Activated T-cell treated with anti-CD3 and anti-CD28 coated beads, Interleukin-2, amount 50 U/mL, for 72 hours (primary cell): ENCODE results near the gene CEACAM21. TPM values are rescaled to one million over a fixed set of nuclear protein-coding genes. Genes with fewer than 3 reads are reported as not detected.
"Not testable (repeated sequence)": the region's sequence is repeated elsewhere in the genome, so short reads cannot be mapped to it uniquely, and the experiment has no call there.

Experiments
- ATAC-seq, 2 donors: fragments of 150-1000 bp; cut with Tn5 transposase; replicated peaks in 1 of 2; 2 replicates each; pipeline ENCODE4 v1.10.0; 2021; ENCODE audit warnings: moderate library complexity in 2 of 2, mild to moderate bottlenecking in 1 of 2
- DNase-seq, 2 donors: peaks; one replicate each; pipeline ENCODE4 v3.0.0; 2021 to 2022; ENCODE audit warnings: mixed read lengths in 1 of 2
- H3K27ac Mint-ChIP-seq: one replicate; pipeline ENCODE4 v1.8.0; 2022; ENCODE audit warnings: mild to moderate bottlenecking, moderate library complexity, mixed read lengths
- H3K27me3 Mint-ChIP-seq: one replicate; pipeline ENCODE4 v1.8.0; 2022; ENCODE audit warnings: low read depth, mixed read lengths
- H3K36me3 Mint-ChIP-seq, 2 donors: one replicate each; pipeline ENCODE4 v1.8.0; 2022; ENCODE audit warnings: mixed read lengths in 2 of 2, mild to moderate bottlenecking in 1 of 2; ENCODE audit not compliant: insufficient read depth in 2 of 2
- H3K4me1 Mint-ChIP-seq: one replicate; pipeline ENCODE4 v1.8.0; 2022; ENCODE audit warnings: low read depth, mixed read lengths
- H3K4me3 Mint-ChIP-seq, 2 donors: one replicate each; pipeline ENCODE4 v1.8.0; 2022; ENCODE audit warnings: mild to moderate bottlenecking in 2 of 2, mixed read lengths in 2 of 2, moderate library complexity in 2 of 2
- H3K9me3 Mint-ChIP-seq, 2 donors: one replicate each; pipeline ENCODE4 v1.8.0; 2022; ENCODE audit warnings: mixed read lengths in 2 of 2
- total RNA-seq, 2 donors: library from RNA; stranded (reverse); gene quantifications; one replicate each; pipeline ENCODE4 v1.2.3, GENCODE V29; 2022

CEACAM21 gene
- total RNA-seq, 2 donors from 2014 or later = 38.4 to 41.7 TPM

DNA sequence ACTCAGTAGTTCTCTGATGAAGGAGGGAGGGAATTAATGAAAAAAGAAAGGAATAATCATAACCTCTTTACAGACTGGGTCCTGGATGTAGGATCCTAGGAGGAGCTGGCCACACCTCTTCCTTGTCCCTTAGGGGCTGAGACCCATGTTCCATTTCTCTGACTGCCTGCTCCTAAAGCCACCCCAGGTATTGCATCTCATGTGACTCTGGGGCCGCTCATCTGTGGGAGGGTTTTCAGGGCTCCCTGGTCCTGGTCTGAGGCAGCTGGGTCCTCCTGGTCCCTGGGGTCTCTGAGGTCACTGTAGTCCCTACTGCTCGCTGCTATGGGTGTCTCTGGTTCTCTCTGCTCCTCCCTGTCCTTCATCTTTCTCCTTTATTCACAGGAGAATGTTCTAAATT is 2.9 kb downstream of the CEACAM21 start:
- Mint-ChIP-seq H3K4me1 (peaks cover 25% of the 10 kb centered on the region), H3K36me3 (peaks cover 25 to 42% of the 10 kb centered on the region in 2 donors), H3K4me3 (no peak overlapping the region), H3K27ac (no peak overlapping the region), H3K27me3 (no peaks in the 10 kb centered on the region), H3K9me3 (peaks cover 7 to 11% of the 10 kb centered on the region in 2 donors)
- DNase-seq (no peak), ATAC-seq (no peak)

DNA sequence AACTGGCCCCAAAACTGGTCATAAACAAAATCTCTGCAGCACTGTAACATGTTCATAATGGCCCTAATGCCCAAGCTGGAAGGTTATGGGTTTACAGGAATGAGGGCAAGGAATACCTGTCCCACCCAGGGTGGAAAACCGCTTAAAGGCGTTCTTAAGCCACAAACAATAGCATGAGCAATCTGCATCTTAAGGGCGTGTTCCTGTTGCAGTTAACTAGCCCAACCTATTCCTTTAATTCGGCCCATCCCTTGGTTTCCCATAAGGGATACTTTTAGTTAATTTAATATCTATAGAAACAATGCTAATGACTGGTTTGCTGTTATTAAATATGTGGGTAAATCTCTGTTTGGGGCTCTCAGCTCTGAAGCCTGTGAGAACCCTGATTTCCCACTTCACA is 5.1 kb downstream of the CEACAM21 start:
- Mint-ChIP-seq H3K4me1 (peaks cover 13% of the 10 kb centered on the region), H3K36me3 (peaks cover 23 to 42% of the 10 kb centered on the region in 2 donors), H3K9me3 (peaks cover 7 to 11% of the 10 kb centered on the region in 2 donors)
- not testable (repeated sequence) for ATAC-seq, DNase-seq, H3K27ac Mint-ChIP-seq, H3K4me3 Mint-ChIP-seq, H3K27me3 Mint-ChIP-seq

DNA sequence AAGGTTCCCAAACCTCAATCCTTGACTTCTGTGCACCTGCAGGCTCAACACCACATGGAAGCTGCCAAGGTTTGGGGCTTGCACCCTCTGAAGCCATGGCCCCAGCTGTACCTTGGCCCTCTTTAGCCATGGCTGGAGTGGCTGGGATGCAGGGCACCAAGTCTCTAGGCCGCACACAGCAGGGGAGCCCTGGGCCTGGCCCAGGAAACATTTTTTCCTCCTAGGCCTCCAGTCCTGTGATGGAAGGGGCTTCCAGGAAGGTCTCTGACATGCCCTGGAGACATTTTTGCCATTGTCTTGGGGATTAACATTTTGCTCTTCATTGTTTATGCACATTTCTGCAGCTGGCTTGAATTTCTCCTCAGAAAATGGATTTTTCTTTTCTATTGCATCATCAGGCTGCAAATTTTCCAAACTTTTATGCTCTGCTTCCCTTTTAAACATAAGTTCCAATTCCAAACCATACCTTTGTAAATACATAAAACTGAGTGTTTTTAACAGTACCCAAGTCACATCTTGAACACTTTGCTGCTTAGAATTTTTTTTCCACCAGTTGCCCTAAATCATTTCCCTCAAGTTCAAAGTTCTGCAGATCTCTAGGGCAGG is 6.7 kb downstream of the CEACAM21 start:
- H3K4me1 Mint-ChIP-seq, H3K27me3 Mint-ChIP-seq, ATAC-seq, H3K4me3 Mint-ChIP-seq, DNase-seq, H3K27ac Mint-ChIP-seq: not testable (repeated sequence)
- H3K9me3 Mint-ChIP-seq = peaks cover 7 to 11% of the 10 kb centered on the region in 2 donors
- peaks cover 23 to 42% of the 10 kb centered on the region in 2 donors for H3K36me3 Mint-ChIP-seq

DNA sequence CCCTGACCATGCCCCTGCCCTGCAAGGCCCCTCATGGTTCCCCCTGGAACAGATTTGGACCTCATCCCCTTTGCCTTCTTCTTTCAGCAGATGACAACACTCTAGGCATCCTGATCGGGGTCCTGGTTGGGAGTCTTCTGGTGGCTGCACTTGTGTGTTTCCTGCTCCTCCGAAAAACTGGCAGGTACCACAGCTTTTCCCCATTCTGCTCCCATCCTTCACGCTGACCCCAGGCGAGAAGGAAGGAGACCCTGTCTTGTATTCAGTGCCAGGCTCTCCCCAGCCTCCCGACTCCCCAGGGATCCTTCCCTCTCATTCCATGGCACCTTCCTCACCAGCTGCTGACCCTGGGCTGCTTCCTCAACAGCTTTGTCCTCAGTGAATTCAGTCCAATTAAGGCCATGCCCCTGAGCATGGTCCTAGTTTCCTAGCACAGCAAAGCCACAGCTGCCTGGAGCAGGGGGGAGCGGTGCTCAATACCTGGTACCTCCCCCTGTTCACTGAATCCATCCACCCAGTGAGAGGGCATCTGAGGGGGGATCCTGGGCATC is 8.4 kb downstream of the CEACAM21 start:
- ATAC-seq (no peak), DNase-seq (no peak)
- H3K36me3 Mint-ChIP-seq = peaks cover 23 to 38% of the 10 kb centered on the region in 2 donors
- no peak overlapping the region for H3K27ac Mint-ChIP-seq
- no peak overlapping the region for H3K4me3 Mint-ChIP-seq
- H3K27me3 Mint-ChIP-seq = no peaks in the 10 kb centered on the region
- H3K9me3 Mint-ChIP-seq = peaks cover 7 to 11% of the 10 kb centered on the region in 2 donors
- H3K4me1 Mint-ChIP-seq = no peaks in the 10 kb centered on the region

DNA sequence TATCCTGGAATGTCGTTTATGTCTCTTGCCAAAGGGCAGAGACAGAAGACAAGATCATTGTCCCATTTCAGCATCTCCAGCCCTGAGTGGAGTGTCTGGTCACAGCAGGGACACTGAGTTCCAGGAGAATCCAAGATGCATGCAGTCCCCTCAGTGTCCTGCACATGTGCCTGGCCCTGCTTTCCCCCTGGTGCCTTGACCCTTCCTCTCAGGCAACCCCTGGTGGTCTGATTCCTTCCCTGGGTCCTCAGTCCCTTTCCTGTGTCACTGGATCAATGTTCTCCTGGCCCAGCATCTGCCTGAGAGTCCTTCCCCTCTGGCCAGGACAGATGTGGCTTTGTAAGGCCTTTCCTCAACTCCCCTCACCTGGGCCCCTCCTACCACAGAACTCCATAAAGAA is 9.0 kb downstream of the CEACAM21 start:
- H3K4me1 Mint-ChIP-seq = no peaks in the 10 kb centered on the region
- H3K27me3 Mint-ChIP-seq = no peaks in the 10 kb centered on the region
- peaks cover 7 to 11% of the 10 kb centered on the region in 2 donors for H3K9me3 Mint-ChIP-seq
- H3K27ac Mint-ChIP-seq = no peak overlapping the region
- ATAC-seq (no peak), DNase-seq (no peak)
- no peak overlapping the region for H3K4me3 Mint-ChIP-seq
- H3K36me3 Mint-ChIP-seq = peaks cover 23 to 37% of the 10 kb centered on the region in 2 donors

DNA sequence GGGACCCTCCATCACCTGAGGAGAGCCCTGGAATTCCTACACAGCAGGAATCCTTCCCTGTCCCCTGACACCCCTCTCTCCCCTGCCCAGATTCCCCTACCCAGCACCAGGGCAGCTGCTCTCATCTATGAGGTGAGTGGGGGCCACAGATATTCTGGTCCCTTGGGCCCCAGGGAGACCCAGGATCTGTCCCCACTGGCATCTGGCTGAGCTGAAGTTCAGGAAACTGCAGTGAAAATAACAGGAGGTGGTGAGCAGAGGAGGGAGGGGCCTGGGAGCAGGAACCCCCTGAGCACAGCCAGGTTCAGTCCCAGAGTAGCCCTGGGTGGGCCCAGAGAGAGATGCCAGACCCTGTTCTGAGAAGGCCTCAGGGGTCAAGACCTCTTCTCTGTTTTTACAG is 10.1 kb downstream of the CEACAM21 start:
- Mint-ChIP-seq H3K4me3 (no peak overlapping the region), H3K27ac (no peak overlapping the region), H3K36me3 (peaks cover 17 to 26% of the 10 kb centered on the region in 2 donors), H3K4me1 (no peaks in the 10 kb centered on the region), H3K9me3 (peaks cover 6 to 9% of the 10 kb centered on the region in 2 donors), H3K27me3 (no peaks in the 10 kb centered on the region)
- DNase-seq (no peak), ATAC-seq (no peak)

DNA sequence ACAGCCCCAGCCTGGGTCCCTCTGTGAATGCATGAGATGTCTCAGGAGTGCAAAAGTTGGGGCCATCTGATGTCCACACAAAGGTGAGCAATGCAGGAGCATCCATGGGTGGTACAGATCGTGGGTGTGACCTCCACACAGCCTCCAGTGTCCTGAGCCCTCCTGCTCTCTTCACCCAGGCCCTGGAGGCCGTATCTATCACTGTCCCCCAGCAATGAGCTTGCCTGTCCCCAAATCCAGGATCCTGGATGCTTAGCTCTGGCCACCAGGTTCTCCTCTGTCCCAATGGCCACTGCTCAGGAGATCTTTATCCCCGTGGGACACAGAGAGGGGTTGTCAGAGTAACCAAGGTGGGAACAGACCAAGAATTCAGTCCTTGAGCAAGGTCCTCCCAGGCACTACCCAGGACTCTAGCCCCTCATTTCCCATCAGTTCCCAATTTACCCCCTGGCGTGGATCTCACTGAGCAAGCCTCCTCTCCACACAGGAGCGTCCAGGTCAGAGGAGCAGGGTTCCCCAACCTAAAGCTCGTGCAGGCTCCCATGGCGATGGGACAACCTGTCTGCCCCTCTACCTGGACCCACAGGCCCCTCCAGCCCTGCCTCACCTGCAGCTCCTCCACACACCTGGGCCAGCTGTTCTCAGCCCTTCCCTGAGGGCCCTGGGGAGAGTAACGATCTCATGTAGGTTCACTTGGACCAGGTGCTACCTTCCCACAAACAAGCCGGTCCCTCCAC is 11.3 kb downstream of the CEACAM21 start:
- peaks cover 9 to 14% of the 10 kb centered on the region in 2 donors for H3K36me3 Mint-ChIP-seq
- H3K4me3 Mint-ChIP-seq = no peak overlapping the region
- no peak for ATAC-seq
- no peaks in the 10 kb centered on the region for H3K4me1 Mint-ChIP-seq
- no peak overlapping the region for H3K27ac Mint-ChIP-seq
- peaks cover 3 to 5% of the 10 kb centered on the region in 2 donors for H3K9me3 Mint-ChIP-seq
- no peaks in the 10 kb centered on the region for H3K27me3 Mint-ChIP-seq
- no peak for DNase-seq

DNA sequence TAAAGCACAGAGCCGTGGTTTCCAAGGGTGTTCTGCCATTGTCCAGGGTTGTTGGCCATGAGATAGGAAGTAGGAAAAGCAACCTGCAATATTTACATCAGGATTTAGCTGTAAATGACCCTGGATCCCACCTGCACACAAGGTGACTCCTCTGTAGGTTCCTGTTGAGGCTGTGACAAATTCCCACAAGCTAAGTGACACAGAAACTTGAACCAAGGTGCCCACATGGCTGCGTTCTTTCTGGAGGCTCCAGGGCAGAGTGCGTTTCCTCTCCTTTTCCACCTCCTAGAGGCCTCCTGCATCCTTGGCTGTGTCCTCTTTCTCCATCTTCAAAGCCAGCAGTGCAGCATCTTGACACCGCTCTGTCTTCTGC is 11.9 kb downstream of the CEACAM21 start:
- Mint-ChIP-seq H3K36me3 (peaks cover 7 to 8% of the 10 kb centered on the region in 2 donors), H3K4me1 (no peaks in the 10 kb centered on the region), H3K4me3 (no peak overlapping the region), H3K9me3 (peaks cover 3% of the 10 kb centered on the region in 2 donors), H3K27ac (no peak overlapping the region), H3K27me3 (no peaks in the 10 kb centered on the region)
- no peak for DNase-seq
- ATAC-seq = no peak

DNA sequence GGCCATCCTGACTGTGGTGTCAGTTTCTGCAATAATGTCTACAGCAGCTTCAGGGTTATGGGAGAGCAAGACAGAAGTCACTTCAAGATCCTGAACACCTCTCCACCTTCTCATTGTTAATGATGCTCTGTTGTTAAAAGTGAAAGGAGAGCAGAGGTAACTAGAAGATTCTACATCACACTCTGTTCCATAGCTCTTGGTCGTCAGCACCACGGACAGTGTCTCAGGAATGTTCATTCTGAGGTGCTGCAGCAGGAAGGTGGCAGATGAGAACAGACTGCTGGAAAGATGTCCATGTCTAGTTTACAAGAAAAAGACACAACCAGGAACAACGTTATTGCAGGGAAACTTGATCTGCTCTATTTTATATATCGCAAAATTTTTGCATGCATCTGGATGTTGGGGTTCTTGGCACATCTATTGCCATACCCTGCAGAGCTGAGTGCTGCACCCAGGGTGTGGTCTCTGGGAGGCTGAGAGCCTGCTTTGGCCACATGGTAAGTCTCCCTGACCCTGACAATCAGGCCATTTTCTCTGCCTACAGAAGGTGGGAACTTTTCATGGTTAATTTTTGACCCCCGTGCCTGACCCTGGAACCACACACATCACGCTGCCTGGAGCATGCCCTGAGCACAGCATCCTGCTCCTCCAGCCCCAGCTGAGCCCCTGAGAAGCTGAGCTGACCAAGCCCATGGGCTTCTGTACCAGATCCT is 12.7 kb downstream of the CEACAM21 start:
- no peaks in the 10 kb centered on the region for H3K9me3 Mint-ChIP-seq
- H3K4me1 Mint-ChIP-seq = no peaks in the 10 kb centered on the region
- DNase-seq (no peak), ATAC-seq (no peak)
- no peak overlapping the region for H3K27ac Mint-ChIP-seq
- H3K27me3 Mint-ChIP-seq = no peaks in the 10 kb centered on the region
- H3K36me3 Mint-ChIP-seq = peaks cover 0 to under 1% of the 10 kb centered on the region in 2 donors
- no peak overlapping the region for H3K4me3 Mint-ChIP-seq

DNA sequence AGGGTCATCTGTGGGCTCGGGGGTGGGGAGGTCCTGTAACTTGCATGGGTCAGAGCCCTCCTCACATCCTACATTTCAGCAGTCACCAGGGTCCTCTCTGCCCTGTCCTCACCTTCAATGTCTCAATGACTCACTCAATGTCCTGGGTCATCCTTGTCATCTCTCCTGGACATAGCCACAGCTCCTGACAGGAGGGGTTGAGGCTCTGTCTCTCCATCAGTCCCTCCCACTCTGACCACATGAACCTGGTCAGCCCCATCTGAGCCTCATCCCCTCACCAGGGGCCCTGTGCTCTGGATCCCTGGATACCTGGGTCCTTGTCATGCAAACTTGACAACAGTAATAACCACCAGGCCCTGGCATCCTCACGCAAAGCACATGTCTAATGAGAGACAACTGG is 13.4 kb downstream of the CEACAM21 start:
- ATAC-seq (no peak), DNase-seq (no peak)
- H3K27me3 Mint-ChIP-seq = no peaks in the 10 kb centered on the region
- no peak overlapping the region for H3K27ac Mint-ChIP-seq
- H3K4me3 Mint-ChIP-seq = no peak overlapping the region
- no peaks in the 10 kb centered on the region for H3K9me3 Mint-ChIP-seq
- no peaks in the 10 kb centered on the region for H3K4me1 Mint-ChIP-seq
- H3K36me3 Mint-ChIP-seq = no peaks in the 10 kb centered on the region

DNA sequence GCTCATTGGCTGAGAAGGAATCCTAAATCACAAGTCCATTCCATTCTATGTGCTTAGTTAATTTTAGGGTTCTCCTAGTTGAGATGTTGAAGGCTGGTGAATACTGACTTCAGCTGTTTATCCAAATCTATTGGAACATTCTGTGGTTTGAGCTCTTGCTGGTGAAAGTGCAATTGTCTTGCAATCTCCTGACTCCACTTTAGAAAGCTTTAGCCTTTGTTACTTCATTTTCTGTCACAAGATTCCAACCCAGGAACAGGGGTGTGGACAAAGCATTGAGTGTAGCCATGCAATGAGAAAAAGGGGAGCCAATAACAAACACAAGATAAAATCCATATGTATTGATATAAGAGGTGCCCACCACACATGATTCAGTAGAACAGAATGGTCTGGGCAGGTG is 15.0 kb downstream of the CEACAM21 start:
- ATAC-seq = no peak
- peaks cover 6% of the 10 kb centered on the region for H3K4me1 Mint-ChIP-seq
- DNase-seq = no peak
- H3K27ac Mint-ChIP-seq = no peak overlapping the region
- H3K4me3 Mint-ChIP-seq = no peak overlapping the region
- no peaks in the 10 kb centered on the region for H3K36me3 Mint-ChIP-seq
- no peaks in the 10 kb centered on the region for H3K9me3 Mint-ChIP-seq
- no peaks in the 10 kb centered on the region for H3K27me3 Mint-ChIP-seq

DNA sequence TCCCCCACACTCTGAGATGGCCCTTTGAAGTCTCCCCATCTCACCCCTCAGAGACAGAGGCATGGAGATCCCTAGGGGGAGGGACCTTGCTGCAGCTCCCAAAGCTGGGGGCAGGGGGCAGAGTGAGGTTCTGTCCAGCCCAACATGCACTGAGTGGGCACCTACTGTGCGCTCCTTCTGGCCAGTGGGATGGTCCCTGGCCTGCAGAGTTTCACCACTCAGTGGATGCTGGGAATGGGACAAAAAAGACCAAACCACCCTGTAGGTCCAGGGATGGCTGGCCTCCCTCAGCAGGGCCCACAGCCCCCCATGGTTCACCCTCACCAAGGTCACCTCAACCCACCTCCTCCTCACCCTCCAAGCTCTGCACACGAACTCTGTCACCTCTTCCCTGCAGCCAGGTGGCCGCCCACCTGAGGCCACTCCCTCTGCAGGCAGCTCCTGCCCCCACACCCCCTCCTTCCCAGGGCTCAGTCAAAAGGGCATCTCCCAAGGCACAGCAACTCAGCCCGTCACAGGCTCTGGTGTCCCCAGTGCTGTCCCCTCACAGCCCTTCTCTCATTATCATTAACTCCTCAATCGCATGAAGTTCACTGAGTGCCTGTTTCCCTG is 16.1 kb downstream of the CEACAM21 start:
- H3K27me3 Mint-ChIP-seq = peaks cover 6% of the 10 kb centered on the region
- peaks cover 6% of the 10 kb centered on the region for H3K4me1 Mint-ChIP-seq
- ATAC-seq = no peak
- no peak overlapping the region for H3K27ac Mint-ChIP-seq
- DNase-seq = no peak
- no peaks in the 10 kb centered on the region for H3K36me3 Mint-ChIP-seq
- no peaks in the 10 kb centered on the region for H3K9me3 Mint-ChIP-seq
- H3K4me3 Mint-ChIP-seq = no peak overlapping the region
